ENCODE results near the gene SIGLEC7.

Gene SIGLEC7

GRCh38 chr19:51196181-51196580 is 54.1 kb downstream of the SIGLEC7 start:
- no peak for DNase-seq (ENCODE audit: low read depth)
- TF ChIP-seq, protein P1, sequence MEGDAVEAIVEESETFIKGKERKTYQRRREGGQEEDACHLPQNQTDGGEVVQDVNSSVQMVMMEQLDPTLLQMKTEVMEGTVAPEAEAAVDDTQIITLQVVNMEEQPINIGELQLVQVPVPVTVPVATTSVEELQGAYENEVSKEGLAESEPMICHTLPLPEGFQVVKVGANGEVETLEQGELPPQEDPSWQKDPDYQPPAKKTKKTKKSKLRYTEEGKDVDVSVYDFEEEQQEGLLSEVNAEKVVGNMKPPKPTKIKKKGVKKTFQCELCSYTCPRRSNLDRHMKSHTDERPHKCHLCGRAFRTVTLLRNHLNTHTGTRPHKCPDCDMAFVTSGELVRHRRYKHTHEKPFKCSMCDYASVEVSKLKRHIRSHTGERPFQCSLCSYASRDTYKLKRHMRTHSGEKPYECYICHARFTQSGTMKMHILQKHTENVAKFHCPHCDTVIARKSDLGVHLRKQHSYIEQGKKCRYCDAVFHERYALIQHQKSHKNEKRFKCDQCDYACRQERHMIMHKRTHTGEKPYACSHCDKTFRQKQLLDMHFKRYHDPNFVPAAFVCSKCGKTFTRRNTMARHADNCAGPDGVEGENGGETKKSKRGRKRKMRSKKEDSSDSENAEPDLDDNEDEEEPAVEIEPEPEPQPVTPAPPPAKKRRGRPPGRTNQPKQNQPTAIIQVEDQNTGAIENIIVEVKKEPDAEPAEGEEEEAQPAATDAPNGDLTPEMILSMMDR (conservative IDR thresholded peaks at IDR 0.05; ENCODE audit: low read depth, low read length) = no peak
- H3K4me3 ChIP-seq (ENCODE audit: low read depth, low read length) = no peak overlapping the region

DNA sequence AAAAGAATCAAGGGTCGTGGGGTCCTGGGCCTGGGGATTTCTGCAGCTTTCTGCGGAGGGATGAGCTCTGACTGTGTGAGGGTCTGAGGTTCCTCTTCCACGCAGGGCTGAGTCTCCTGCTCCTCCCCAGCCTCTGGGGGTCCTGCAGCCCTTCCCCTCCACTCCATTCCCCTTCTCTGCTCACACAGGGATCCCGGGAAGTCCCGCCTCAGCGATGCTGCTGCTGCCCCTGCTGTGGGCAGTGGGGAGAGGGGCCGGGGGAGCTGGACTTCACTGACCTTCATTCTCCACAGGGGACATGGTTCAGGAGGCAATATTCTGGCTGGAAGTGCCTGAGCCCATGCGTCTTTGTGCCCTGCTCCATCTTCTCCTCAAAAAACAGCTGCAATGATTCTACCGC is 56.5 kb downstream of the SIGLEC7 start:
- no peak for DNase-seq (ENCODE audit: low read depth)
- no peak overlapping the region for H3K4me3 ChIP-seq (ENCODE audit: low read depth, low read length)
- TF ChIP-seq, protein P1 (conservative IDR thresholded peaks at IDR 0.05; ENCODE audit: low read depth, low read length) = no peak

DNA sequence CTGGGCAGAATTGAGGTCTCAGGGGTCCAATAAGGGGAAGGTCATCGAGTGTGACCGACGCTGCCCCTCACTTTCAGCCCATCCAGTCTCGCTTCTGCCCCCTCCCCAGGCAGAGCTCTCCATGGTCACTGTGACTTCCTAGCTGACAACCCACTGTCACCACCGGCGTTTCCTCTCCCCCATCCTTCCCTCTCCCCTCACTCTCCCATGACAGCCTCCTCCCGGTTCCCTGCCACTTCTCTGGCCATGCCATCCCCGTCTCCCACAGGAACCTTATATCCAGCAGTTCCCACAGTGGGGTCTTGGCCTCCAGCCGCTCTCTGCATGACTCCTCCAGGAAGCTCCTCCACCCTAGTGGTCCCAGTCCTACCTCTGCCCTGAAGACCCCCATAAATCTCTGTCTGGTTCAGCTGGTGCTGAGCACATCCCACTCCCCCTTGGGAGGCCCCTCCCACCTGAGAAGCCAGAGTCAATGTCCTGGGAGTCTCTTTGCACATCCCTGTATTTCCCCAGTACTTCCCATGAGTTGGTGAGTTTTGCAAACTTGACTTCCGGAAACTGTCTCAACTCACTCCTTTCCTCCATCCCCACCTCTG is 58.1 kb downstream of the SIGLEC7 start:
- no peak for DNase-seq (ENCODE audit: low read depth)
- H3K4me3 ChIP-seq (ENCODE audit: low read depth, low read length) = no peak overlapping the region
- TF ChIP-seq, protein P1 (conservative IDR thresholded peaks at IDR 0.05; ENCODE audit: low read depth, low read length) = no peak

DNA sequence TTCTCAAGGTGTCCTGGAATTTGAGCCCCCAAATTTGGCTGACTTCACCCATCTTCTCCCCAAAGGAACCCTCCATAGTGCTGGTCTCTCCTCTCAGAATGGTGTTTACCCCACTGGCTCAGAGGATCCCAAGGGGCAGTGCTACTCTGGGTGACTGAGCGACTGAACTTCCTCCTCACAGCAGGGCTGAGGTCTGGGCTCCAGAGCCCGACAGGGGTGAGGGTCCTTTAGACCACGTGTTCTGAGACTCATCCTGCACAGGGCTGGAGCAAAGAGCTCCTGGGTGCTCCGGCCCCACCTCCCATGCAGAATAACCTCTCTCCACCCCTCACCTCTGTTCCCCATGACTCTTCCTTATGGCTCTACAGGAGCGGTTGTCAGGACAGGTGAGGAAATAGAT is 59.6 kb downstream of the SIGLEC7 start:
- no peak overlapping the region for H3K4me3 ChIP-seq (ENCODE audit: low read depth, low read length)
- TF ChIP-seq, protein P1 (conservative IDR thresholded peaks at IDR 0.05; ENCODE audit: low read depth, low read length) = no peak
- no peak for DNase-seq (ENCODE audit: low read depth)
